ENCODE data around the gene HSP90AA1. TPM values are rescaled to one million over a fixed set of nuclear protein-coding genes. Genes with fewer than 3 reads are reported as not detected.

HSP90AA1 gene
- total RNA-seq, 2 donors from 2014 or later: 214 to 399 TPM

GRCh38 chr14:102092806-102093205, 6.0 kb upstream of the HSP90AA1 start:
- Histone ChIP-seq H3K27me3 (replicated peaks; ENCODE audit: insufficient read depth) (no peaks in the 10 kb centered on the region), H3K27ac (no peak overlapping the region), H3K4me3 (no peak overlapping the region), H3K9me3 (no peaks in the 10 kb centered on the region), H3K36me3 (no peaks in the 10 kb centered on the region), H3K4me1 (ENCODE audit: control insufficient read depth in 1 of 2, low read depth in 2 of 2) (peaks cover 8 to 14% of the 10 kb centered on the region in 2 donors)
- TF ChIP-seq, protein P1, sequence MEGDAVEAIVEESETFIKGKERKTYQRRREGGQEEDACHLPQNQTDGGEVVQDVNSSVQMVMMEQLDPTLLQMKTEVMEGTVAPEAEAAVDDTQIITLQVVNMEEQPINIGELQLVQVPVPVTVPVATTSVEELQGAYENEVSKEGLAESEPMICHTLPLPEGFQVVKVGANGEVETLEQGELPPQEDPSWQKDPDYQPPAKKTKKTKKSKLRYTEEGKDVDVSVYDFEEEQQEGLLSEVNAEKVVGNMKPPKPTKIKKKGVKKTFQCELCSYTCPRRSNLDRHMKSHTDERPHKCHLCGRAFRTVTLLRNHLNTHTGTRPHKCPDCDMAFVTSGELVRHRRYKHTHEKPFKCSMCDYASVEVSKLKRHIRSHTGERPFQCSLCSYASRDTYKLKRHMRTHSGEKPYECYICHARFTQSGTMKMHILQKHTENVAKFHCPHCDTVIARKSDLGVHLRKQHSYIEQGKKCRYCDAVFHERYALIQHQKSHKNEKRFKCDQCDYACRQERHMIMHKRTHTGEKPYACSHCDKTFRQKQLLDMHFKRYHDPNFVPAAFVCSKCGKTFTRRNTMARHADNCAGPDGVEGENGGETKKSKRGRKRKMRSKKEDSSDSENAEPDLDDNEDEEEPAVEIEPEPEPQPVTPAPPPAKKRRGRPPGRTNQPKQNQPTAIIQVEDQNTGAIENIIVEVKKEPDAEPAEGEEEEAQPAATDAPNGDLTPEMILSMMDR (IDR thresholded peaks at IDR 0.05): no peak
- no peak for DNase-seq (ENCODE audit: low spot score)
- ATAC-seq (ENCODE audit: insufficient number of reproducible peaks, low FRiP score, low read depth): no peak

DNA sequence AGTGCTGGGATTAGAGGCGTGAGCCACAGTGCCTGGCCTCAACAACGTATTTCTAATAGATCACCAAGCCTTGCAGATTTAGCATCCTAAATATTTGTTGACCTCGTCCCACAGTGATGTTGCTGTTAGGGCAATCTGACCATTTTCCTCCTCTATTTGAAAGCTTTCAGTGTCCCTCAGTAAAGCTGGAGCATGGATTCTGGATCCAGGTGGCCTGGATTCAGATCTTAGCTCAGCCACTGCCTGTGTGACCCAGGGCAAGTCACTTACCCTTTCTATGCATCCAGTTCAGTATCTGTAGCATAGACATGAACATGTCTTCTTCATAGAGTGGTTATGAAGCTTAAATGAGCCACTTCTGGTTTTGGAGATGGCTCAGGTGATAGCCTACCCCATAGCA, 3.9 kb upstream of the HSP90AA1 start:
- Histone ChIP-seq H3K9me3 (no peaks in the 10 kb centered on the region), H3K4me1 (ENCODE audit: control insufficient read depth in 1 of 2, low read depth in 2 of 2) (peaks cover 9 to 10% of the 10 kb centered on the region in 2 donors), H3K27me3 (replicated peaks; ENCODE audit: insufficient read depth) (no peaks in the 10 kb centered on the region), H3K36me3 (peaks cover under 1% of the 10 kb centered on the region), H3K4me3 (no peak overlapping the region), H3K27ac (no peak overlapping the region)
- ATAC-seq (ENCODE audit: insufficient number of reproducible peaks, low FRiP score, low read depth): no peak
- TF ChIP-seq, protein P1 (IDR thresholded peaks at IDR 0.05): no peak
- DNase-seq (ENCODE audit: low spot score): no peak

DNA sequence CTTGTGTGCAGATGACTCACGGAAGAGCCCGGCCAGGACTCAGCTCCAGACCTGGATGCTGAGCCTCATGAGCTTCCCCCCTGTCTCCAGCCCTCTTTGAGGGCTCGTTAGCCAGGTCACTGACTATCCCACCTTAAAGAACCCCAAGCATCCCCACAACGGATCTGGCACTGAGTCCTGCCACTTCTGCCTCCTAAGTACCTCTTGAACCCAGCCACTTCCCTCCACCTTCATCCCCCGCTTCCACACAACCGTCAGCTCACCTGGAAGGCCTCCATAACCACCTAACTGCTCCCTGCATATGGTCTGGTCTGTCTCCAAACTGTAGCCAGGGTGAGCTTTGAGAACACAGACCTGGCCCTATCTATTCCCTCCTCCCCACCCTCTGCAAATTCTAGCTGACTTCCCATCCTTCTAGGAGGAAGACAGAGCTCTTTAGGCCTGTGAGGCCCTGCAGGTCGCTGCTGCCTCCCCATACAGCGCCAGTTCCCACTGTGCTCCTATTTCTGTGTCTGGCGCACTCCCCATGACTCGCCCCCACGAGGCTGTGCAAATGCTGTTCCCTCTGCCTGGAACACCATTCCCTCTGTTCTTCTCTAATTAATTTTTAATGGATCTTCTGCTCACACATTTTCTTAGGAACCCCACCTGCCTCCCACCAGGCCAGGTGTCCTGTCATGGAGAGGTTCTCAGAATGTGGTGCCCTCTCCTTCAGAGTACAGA, 2.9 kb upstream of the HSP90AA1 start:
- H3K4me1 ChIP-seq (ENCODE audit: control insufficient read depth in 1 of 2, low read depth in 2 of 2): peaks cover 18 to 19% of the 10 kb centered on the region in 2 donors
- DNase-seq (ENCODE audit: low spot score) (no peak), ATAC-seq (ENCODE audit: insufficient number of reproducible peaks, low FRiP score, low read depth) (no peak)
- no peaks in the 10 kb centered on the region for H3K27me3 ChIP-seq (replicated peaks; ENCODE audit: insufficient read depth)
- no peak overlapping the region for H3K27ac ChIP-seq
- TF ChIP-seq, protein P1 (IDR thresholded peaks at IDR 0.05): no peak
- no peak overlapping the region for H3K4me3 ChIP-seq
- no peaks in the 10 kb centered on the region for H3K9me3 ChIP-seq
- peaks cover 9% of the 10 kb centered on the region for H3K36me3 ChIP-seq

DNA sequence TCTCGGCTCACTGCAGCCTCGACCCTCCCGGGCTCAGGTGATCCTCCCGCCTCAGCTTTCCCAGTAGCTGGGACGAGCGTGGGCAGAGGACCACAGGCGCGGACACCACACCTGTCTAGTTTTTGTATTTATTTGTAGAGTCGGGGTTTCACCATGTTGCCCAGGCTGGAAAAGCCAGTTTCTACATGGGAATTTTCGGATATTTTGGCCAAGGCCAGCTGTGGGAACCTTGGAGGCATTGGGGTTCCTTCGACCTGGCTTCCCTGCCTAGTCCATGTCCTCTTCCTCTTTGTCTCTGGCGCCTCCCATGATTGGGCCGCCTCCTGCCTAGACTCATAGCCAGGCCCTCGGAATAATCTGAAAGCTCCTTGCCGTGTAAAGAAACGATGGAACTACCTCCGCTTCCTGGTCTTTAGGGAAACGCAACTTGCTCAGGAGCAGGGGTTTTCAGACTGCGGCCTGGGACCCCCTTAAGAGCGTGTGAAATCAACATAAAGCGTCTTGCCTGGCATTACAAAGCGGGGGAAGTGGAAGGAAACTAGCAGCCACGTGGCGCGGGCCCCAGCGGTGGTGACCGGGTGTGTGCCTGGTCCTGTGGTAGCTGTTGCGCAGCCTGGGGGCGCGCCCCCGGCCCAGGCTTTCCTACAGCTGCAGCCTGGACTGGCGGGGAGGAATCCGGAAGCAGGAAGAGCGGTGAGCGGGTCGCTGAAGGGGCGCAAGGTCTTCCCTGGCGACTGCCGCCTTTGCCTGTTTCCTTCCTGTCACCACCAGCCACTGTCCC, 1.4 kb upstream of the HSP90AA1 start:
- Histone ChIP-seq H3K27me3 (replicated peaks; ENCODE audit: insufficient read depth) (no peaks in the 10 kb centered on the region), H3K27ac (peak overlapping the region in 1 of 2 donors; percentile 98), H3K36me3 (peaks cover 25% of the 10 kb centered on the region), H3K4me1 (ENCODE audit: control insufficient read depth in 1 of 2, low read depth in 2 of 2) (peaks cover 34% of the 10 kb centered on the region in 2 donors), H3K4me3 (peak overlapping the region; percentile 95), H3K9me3 (no peaks in the 10 kb centered on the region)
- TF ChIP-seq, protein P1 (IDR thresholded peaks at IDR 0.05): no peak
- ATAC-seq (ENCODE audit: insufficient number of reproducible peaks, low FRiP score, low read depth) (no peak), DNase-seq (ENCODE audit: low spot score) (no peak)

- ATAC-seq (ENCODE audit: insufficient number of reproducible peaks, low FRiP score, low read depth) (no peak), DNase-seq (ENCODE audit: low spot score) (no peak)
- Histone ChIP-seq H3K4me3 (peak overlapping the region; percentile 95), H3K4me1 (ENCODE audit: control insufficient read depth in 1 of 2, low read depth in 2 of 2) (peaks cover 35 to 39% of the 10 kb centered on the region in 2 donors), H3K27ac (peak overlapping the region; percentile 98), H3K36me3 (peaks cover 30% of the 10 kb centered on the region), H3K9me3 (no peaks in the 10 kb centered on the region), H3K27me3 (replicated peaks; ENCODE audit: insufficient read depth) (no peaks in the 10 kb centered on the region)
- TF ChIP-seq, protein P1 (IDR thresholded peaks at IDR 0.05): no peak
Measured at GRCh38 chr14:102087762-102088011, 843 bp upstream of the HSP90AA1 start.

Data from thoracic aorta (tissue), 2 donors.